Gastrocnemius medialis (tissue), 4 donors: ENCODE measurements around the gene GNB3.

Experiments used
- CTCF ChIP-seq, 5 experiments: fragments of 450-650 bp in 3 of 5; fragments of 200-600 bp in 2 of 5; sonication (generic) in 2 of 5; IDR thresholded peaks in 4 of 5; conservative IDR thresholded peaks in 1 of 5; 1 replicate in 4 of 5; 2 replicates in 1 of 5; pipeline ENCODE4 v1.5.1; 2016 to 2019; ENCODE audit warnings: antibody characterized with exemption in 5 of 5, mild to moderate bottlenecking in 3 of 5, moderate library complexity in 3 of 5
- POLR2A ChIP-seq, 2 donors: fragments of 450-650 bp; IDR thresholded peaks; one replicate each; pipeline ENCODE4 v1.6.1; 2017; ENCODE audit warnings: antibody characterized with exemption in 2 of 2, mild to moderate bottlenecking in 2 of 2, moderate library complexity in 2 of 2

- no peak for TF ChIP-seq CTCF (IDR thresholded peaks at IDR 0.05 in 4 of 5, conservative IDR thresholded peaks at IDR 0.05 in 1 of 5)
- TF ChIP-seq POLR2A (IDR thresholded peaks at IDR 0.05), result no peak
Observed at GRCh38 chr12:6818645-6819044, 22.1 kb upstream of the GNB3 start.
